HepG2 (cell line): ENCODE data around the gene CRTC2. TPM values are rescaled to one million over a fixed set of nuclear protein-coding genes. Genes with fewer than 3 reads are reported as not detected.
A peak's percentile ranks its signal among the peaks of the same experiment; 100 is the strongest.

Experiments used
- ATAD3A ChIP-seq: sonication (generic); formaldehyde crosslinking; IDR thresholded peaks from 2 replicates; pipeline ENCODE4 v1.4.0; 2020; ENCODE audit warnings: missing genetic modification reagents
- CCDC6 ChIP-seq: sonication (generic); formaldehyde crosslinking; IDR thresholded peaks from 2 replicates; pipeline ENCODE4 v1.8.1; 2022; ENCODE audit warnings: mild to moderate bottlenecking, missing genetic modification reagents, moderate library complexity
- CENPX ChIP-seq: sonication (generic); formaldehyde crosslinking; IDR thresholded peaks from 2 replicates; pipeline ENCODE4 v1.9.0; 2021; ENCODE audit warnings: mild to moderate bottlenecking, missing genetic modification reagents, moderate library complexity
- FOXK1 ChIP-seq: sonication (generic); formaldehyde crosslinking; IDR thresholded peaks from 2 replicates; pipeline ENCODE4 v1.4.0; 2020; ENCODE audit warnings: low read depth, missing genetic modification reagents, borderline replicate concordance
- FOXP1 ChIP-seq, 2 experiments: fragments of 450-650 bp in 1 of 2; IDR thresholded peaks; 2 replicates each; pipeline ENCODE4 v1.6.1; 2017 to 2018; ENCODE audit warnings: antibody characterized with exemption in 1 of 2
- GATAD1 ChIP-seq: IDR thresholded peaks from 2 replicates; pipeline ENCODE4 v1.6.1; 2016; ENCODE audit warnings: missing genetic modification reagents, missing compliant biosample characterization
- GATAD2A ChIP-seq: IDR thresholded peaks from 2 replicates; pipeline ENCODE4 v1.6.1; 2016
- GZF1 ChIP-seq: sonication (generic); formaldehyde crosslinking; IDR thresholded peaks from 2 replicates; pipeline ENCODE4 v1.5.1; 2020; ENCODE audit warnings: mild to moderate bottlenecking, missing genetic modification reagents
- HNRNPUL1 ChIP-seq: fragments of 200-400 bp; formaldehyde crosslinking; IDR thresholded peaks from 2 replicates; pipeline ENCODE4 v1.6.1; 2017; ENCODE audit warnings: low read depth, mild to moderate bottlenecking, low read length, moderate library complexity
- KMT2B ChIP-seq: IDR thresholded peaks from 2 replicates; pipeline ENCODE4 v1.6.1; 2016; ENCODE audit warnings: missing genetic modification reagents, missing compliant biosample characterization
- MXD4 ChIP-seq: IDR thresholded peaks from 2 replicates; pipeline ENCODE4 v1.6.1; 2016; ENCODE audit warnings: mild to moderate bottlenecking, missing biosample characterization, missing genetic modification reagents
- NBN ChIP-seq: fragments of 450-650 bp; conservative IDR thresholded peaks from 2 replicates; pipeline ENCODE4 v1.6.1; 2017
- NFE2L1 ChIP-seq: sonication (generic); formaldehyde crosslinking; IDR thresholded peaks from 2 replicates; pipeline ENCODE4 v1.4.0; 2020; ENCODE audit warnings: missing genetic modification reagents, mild to moderate bottlenecking, borderline replicate concordance
- NR2C2 ChIP-seq: sonication (generic); formaldehyde crosslinking; IDR thresholded peaks from 2 replicates; pipeline ENCODE4 v1.4.0; 2020; ENCODE audit warnings: missing genetic modification reagents, mild to moderate bottlenecking, moderate library complexity, borderline replicate concordance
- POLR2G ChIP-seq: fragments of 200-400 bp; formaldehyde crosslinking; IDR thresholded peaks from 2 replicates; pipeline ENCODE4 v1.6.1; 2018; ENCODE audit warnings: mild to moderate bottlenecking, low read depth, low read length, moderate library complexity
- THAP11 ChIP-seq: IDR thresholded peaks from 2 replicates; pipeline ENCODE4 v1.6.1; 2016; ENCODE audit warnings: missing biosample characterization, missing genetic modification reagents
- THAP9 ChIP-seq: sonication (generic); formaldehyde crosslinking; IDR thresholded peaks from 2 replicates; pipeline ENCODE4; 2020; ENCODE audit warnings: missing genetic modification reagents, mild to moderate bottlenecking, borderline replicate concordance
- TSC22D2 ChIP-seq: sonication (generic); formaldehyde crosslinking; IDR thresholded peaks from 2 replicates; pipeline ENCODE4 v1.5.1; 2020; ENCODE audit warnings: missing genetic modification reagents, mild to moderate bottlenecking, borderline replicate concordance
- ZFP37 ChIP-seq: sonication (generic); formaldehyde crosslinking; IDR thresholded peaks from 2 replicates; pipeline ENCODE4 v1.4.0; 2020; ENCODE audit warnings: missing genetic modification reagents, borderline replicate concordance
- ZNF3 ChIP-seq: IDR thresholded peaks from 2 replicates; pipeline ENCODE4 v1.7.0; 2017; ENCODE audit warnings: inconsistent platforms
- ZNF34 ChIP-seq: sonication (generic); formaldehyde crosslinking; IDR thresholded peaks from 2 replicates; pipeline ENCODE4 v1.4.0; 2020; ENCODE audit warnings: mild to moderate bottlenecking, missing genetic modification reagents, borderline replicate concordance
- ZNF580 ChIP-seq: IDR thresholded peaks from 2 replicates; pipeline ENCODE4 v1.6.1; 2016; ENCODE audit warnings: low read depth, borderline replicate concordance
- ZNF597 ChIP-seq: sonication (generic); formaldehyde crosslinking; IDR thresholded peaks from 2 replicates; pipeline ENCODE4 v1.5.0; 2020; ENCODE audit warnings: missing genetic modification reagents
- ZSCAN22 ChIP-seq: sonication (generic); formaldehyde crosslinking; IDR thresholded peaks from 2 replicates; pipeline ENCODE4 v1.4.0; 2020; ENCODE audit warnings: mild to moderate bottlenecking, missing genetic modification reagents
- ZSCAN9 ChIP-seq: IDR thresholded peaks from 2 replicates; pipeline ENCODE4 v1.6.1; 2016; ENCODE audit warnings: borderline replicate concordance
- polyA plus RNA-seq, 8 experiments: library from polyadenylated mRNA; depleted of rRNA in 3 of 8; stranded (reverse) in 7 of 8; unstranded in 1 of 8; fragments of >200 nt; fragmentation: Illumina TruSeq in 4 of 8; extraction: Trizol in 4 of 8; gene quantifications; 2 replicates each; pipeline versions ENCODE4 v1.2.1 to v1.2.3, GENCODE V29; 2011 to 2016; ENCODE audit warnings: low read depth in 4 of 8, missing spikeins in 1 of 8, mixed read lengths in 1 of 8; ENCODE audit not compliant: insufficient read depth in 1 of 8
- total RNA-seq, 5 experiments: library from RNA; depleted of rRNA; stranded (reverse); fragments of >200 nt; fragmentation: Illumina TruSeq; extraction: Trizol; gene quantifications; 2 replicates each; pipeline ENCODE4 v1.2.3, GENCODE V29; 2016; ENCODE audit warnings: low read depth in 1 of 5
- TF ChIP-seq, protein P1 (sequence below), 2 experiments: fragments of 450-650 bp in 1 of 2; sonication (generic) in 1 of 2; formaldehyde crosslinking; IDR thresholded peaks; 2 replicates each; pipeline versions ENCODE4 v1.5.0 to v1.8.0; 2020 to 2022; ENCODE audit warnings: mild to moderate bottlenecking in 1 of 2, missing genetic modification reagents in 1 of 2

Gene CRTC2
- total and polyA plus RNA-seq, 2 of the 13 experiments (the other 11 are each of a cell fraction or from before 2014, with no cell fraction given) = 6.1 to 26.7 TPM

DNA sequence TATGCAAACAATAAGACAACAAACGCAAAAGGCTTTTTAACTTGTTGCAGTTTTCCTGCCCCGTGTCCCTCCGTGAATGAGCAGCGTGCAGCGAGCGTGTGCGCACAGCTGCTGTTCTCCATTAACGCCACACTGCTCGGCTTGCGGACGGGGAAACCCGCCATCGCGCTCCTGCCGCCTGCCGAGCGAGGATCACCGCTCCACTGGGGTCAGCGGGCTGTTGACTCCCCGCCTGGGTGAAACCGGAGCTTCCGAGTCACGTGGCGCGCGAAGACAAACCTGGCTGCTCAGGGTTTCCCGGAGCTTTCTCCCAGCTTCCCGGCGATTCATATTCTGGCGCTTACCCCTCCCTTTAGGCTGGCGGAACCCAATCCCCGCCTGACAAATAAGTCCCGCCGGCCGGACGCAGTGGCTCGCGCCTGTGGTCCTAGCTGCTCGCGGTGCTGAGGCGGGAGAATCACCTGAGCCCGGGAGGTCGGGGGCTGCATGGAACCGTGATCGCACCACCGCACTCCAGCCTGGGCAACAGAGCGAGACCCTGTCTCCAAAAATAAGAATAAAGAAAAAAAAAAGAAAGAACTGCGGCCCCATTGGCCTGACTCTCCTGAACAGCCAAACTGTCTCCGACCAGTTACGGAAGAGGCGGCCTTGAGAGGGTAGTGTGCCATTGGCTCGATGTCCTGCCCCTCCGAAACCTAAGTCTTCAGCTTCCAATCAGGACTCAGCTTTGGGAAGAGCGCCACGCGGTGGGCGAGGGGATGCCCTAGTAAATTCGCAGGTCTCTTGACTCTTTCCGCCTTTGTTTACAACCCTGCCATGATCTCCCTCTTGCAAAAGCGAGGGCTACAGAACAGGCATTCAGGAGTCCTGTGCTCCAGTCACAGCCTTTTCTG is 8.9 kb upstream of the CRTC2 start, which contains the start of gene CREB3L4 (continued):
- no peak for TF ChIP-seq ZNF3 (CRISPR knock-in tag)
- TF ChIP-seq THAP9 (CRISPR knock-in tag) = 0 out of 2 replicates have a peak, but pooled peaks have one; percentile 64
- TF ChIP-seq MXD4 (CRISPR knock-in tag) = peak; percentile 81
- peak; percentile 94; the same call in 1 of the 2 replicates for TF ChIP-seq ZNF580 (CRISPR knock-in tag)
- TF ChIP-seq FOXK1 = peak; percentile 72
- peak; percentile 43 for TF ChIP-seq GATAD1 (CRISPR knock-in tag)
- TF ChIP-seq FOXP1 (IDR thresholded peaks at IDR 0.05) = no peak
- peak; percentile 14; the same call in 1 of the 2 replicates for TF ChIP-seq FOXP1 (CRISPR knock-in tag; IDR thresholded peaks at IDR 0.05)
- TF ChIP-seq TSC22D2 = peak; percentile 68; the same call in 1 of the 2 replicates
- TF ChIP-seq ATAD3A (CRISPR knock-in tag) = no peak
- TF ChIP-seq, protein P1, sequence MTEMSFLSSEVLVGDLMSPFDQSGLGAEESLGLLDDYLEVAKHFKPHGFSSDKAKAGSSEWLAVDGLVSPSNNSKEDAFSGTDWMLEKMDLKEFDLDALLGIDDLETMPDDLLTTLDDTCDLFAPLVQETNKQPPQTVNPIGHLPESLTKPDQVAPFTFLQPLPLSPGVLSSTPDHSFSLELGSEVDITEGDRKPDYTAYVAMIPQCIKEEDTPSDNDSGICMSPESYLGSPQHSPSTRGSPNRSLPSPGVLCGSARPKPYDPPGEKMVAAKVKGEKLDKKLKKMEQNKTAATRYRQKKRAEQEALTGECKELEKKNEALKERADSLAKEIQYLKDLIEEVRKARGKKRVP (CRISPR knock-in tag; IDR thresholded peaks at IDR 0.05) = 0 out of 4 replicates have a peak, but pooled peaks of 1 of the 2 experiments have one; percentile 50
- 0 out of 2 replicates have a peak, but pooled peaks have one; percentile 50 for TF ChIP-seq ZSCAN22 (CRISPR knock-in tag)
- TF ChIP-seq GZF1 (CRISPR knock-in tag) = peak; percentile 84
- TF ChIP-seq POLR2G = peak; percentile 95
- TF ChIP-seq ZFP37 (CRISPR knock-in tag) = 0 out of 2 replicates have a peak, but pooled peaks have one; percentile 70
- no peak for TF ChIP-seq ZNF597 (CRISPR knock-in tag)
- peak; percentile 82 for TF ChIP-seq KMT2B
- TF ChIP-seq CENPX (CRISPR knock-in tag) = no peak
- peak; percentile 74; the same call in 1 of the 2 replicates for TF ChIP-seq ZSCAN9 (CRISPR knock-in tag)
- TF ChIP-seq CCDC6 (CRISPR knock-in tag) = peak; percentile 92
- no peak for TF ChIP-seq HNRNPUL1
- peak; percentile 49 for TF ChIP-seq GATAD2A
- TF ChIP-seq ZNF34 = peak; percentile 93
- no peak for TF ChIP-seq NBN
- TF ChIP-seq NFE2L1 = no peak
- peak; percentile 78 for TF ChIP-seq NR2C2 (CRISPR knock-in tag)
- peak; percentile 75 for TF ChIP-seq THAP11
